Skin of body (tissue), 2 donors: ENCODE data around the gene SLC5A7. TPM values are rescaled to one million over a fixed set of nuclear protein-coding genes. Genes with fewer than 3 reads are reported as not detected.

Experiments used
- DNase-seq: peaks from one replicate; lab custom pipeline; 2025; lab: John Stamatoyannopoulos, UW
- total RNA-seq: library from RNA; depleted of rRNA; stranded (reverse); fragments of >200 nt; gene quantifications from one replicate; pipeline ENCODE4 v1.2.3, GENCODE V29; 2014

Gene SLC5A7
- total RNA-seq, result 0.10 TPM

DNA sequence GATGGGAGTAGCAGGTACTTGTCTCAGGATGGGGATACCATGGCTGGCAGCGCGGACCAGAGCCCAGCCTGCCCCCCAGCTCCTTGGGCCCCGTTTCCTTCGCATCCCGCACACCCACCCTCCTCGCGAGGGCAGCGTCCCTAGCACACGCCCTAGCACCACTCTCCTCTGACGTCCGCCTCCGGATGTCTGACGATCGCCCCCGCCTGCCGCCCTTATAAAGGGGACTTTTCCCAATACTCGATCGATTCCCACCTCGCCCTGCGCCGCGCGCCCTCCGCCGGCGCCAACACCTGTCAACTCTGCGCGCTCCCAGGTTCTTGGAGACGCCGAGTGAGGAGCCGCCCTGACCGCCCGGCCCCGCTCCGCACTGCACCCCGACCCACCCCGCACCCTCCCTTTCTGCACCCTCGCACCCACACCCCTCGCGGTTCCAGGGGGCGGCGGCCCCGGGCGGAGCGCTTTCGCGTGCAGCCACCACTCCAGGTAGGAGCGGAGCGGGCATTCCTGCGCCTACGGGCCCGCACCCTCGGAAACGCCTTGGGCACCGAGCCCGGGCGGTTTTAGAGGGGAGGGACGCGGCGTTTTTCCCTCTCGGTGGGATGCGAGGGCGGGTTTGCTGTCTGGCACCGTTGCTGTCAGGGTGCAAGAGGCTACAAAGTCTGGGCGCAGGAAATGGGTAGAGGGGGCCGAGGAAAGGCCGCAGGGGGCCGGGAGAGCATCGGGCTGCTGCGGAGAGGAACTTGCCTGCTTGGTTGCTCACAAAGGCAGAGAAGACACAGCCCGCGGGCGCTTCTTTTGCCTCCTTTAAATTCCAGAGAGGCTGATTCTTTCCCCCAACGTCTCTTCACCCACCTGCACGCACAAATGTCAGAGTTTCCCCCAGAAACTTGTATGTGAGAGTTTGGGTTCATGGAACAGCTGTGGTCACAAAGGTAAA is at the start of gene SLC5A7:
TSS of gene SLC5A7 (plus strand) at position 247 of the 940 bp plus-strand sequence. CDS start 1,632 bp downstream, outside the sequence.
- DNase-seq, result no peak

DNA sequence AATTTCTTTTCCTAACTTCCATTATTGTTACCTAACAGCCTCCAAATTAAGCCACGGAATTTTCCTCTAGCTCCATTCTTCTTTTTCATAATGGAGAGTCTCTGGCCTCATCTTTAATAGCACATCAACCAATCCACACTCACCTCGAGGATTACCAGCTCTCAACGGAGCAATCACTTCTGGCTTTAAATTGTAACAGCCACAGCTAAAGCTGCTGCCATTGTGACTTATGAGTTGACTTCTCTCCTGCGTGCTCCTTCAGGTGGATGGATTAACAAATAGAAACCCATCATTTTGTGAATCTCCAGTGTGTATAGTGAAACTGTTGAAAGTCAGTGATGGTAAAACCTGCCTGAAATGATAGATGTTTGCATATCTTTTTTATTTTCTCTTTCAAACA is 24.9 kb upstream of the SLC5A7 start:
- no peak for DNase-seq

DNA sequence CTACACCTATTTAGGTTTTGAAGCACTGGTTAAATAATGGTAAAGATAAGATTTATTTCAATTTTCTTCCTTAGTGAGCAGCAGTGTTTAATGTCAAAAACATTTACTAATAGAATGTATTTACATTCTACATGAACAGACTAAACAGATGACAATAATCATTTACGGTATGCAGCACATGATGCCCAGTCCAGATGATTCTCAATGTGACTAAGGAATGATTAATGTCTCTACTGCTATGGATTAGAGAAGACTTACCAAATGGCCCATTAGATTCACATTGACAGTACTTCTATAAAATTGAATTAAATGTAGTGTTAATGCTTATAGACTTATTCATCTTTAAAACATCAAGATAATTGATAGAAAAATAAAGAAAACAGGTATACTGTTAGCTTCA is 22.1 kb upstream of the SLC5A7 start:
- no peak for DNase-seq

DNA sequence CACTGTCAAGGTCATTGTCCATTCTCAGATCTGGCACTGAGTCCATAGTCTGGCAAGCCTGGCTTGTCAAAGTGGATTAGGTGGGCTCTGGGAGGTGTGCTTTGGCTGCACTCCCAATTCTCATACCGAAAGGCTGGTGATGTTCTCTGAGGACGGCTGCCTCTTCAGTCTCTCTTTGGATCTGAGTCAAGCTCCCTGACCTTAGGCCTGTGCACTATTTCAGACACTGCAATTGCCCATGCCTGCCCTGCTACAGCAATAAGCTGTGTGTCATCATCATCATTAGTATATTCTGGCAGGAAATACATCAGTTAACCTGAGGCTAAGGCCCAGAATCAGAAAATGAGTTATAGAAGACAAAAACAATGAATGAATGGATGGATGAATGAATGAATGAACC is 1.6 kb upstream of the SLC5A7 start:
- no peak for DNase-seq

DNA sequence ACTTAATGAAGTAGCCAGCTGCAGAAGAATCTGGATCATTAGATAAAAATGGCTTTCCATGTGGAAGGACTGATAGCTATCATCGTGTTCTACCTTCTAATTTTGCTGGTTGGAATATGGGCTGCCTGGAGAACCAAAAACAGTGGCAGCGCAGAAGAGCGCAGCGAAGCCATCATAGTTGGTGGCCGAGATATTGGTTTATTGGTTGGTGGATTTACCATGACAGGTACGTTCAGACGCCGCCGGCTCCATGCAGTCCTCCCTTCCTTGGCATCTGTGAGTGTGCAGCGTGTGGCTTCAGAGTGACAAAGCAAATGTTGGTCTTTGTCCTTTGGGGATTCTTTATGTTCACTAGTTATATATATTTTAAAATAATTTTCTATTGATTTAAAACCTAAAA is 1.8 kb downstream of the SLC5A7 start:
- DNase-seq, result no peak

DNA sequence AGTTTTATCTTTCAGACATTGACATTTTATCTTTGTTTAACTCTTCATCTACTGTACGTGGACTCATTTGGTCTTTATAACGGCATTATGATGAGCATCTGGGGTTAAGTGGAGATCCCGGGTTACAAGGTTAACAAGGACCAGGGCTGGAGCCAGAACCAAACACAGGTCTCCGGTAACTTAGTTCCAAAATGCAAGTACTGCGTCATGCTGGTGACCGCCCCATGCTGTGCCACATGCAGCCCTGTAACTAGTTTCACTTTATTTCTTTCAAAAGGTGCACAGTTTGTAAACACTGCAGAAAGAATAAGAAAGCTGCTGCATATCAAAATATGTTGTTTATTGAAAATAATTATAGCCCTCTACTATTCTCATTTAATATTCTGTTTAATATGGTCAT is 3.1 kb downstream of the SLC5A7 start:
- no peak for DNase-seq

DNA sequence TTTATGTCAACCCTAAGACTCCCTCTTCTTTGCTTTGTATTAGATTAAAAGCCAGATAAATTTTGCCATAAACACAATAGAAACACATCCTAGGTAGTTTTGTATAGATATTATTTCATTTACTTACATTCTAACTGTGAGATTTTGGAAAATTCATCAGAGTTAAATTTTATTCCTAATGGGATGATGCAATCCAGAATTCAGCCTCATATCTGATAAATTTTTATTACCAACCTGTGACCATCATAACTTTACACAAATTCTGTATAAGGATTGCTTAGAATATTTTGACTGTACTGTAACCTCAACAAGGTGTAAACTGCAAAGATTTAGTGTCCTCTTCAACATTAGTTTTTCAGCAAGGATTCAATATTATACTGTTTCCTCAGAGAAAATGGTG is 4.4 kb downstream of the SLC5A7 start:
- no peak for DNase-seq

DNA sequence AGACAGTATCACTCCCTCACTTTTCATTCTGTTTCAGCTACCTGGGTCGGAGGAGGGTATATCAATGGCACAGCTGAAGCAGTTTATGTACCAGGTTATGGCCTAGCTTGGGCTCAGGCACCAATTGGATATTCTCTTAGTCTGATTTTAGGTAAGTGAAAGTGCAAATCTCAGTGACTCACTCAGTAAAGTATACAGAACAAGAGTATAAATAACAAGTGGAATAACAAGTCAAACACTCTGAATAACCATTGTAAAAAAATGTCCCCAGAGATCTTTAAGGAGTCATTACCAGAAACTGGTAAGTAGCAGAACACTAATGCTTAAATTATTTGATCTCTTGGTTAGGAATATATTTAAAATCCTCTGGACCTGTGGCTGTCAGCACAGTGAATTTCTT is 5.7 kb downstream of the SLC5A7 start:
- DNase-seq, result no peak

DNA sequence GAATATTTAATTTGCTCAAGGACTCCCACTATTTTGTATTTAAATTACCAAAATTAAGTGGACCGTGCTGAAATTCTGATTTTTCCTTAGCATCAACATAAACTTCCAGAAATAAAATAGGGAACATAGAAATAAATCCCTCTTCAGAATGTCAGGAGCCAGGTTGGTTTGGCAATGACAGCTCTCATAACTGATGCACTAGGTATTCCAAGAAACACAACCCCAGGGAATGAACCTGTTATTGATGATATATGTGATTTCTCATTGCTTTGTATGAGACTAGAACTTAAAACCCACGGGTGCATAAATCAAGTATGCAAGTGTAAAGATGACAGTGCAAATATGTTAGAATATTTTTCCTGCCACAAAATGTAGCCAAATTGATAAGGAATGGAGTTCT is 12.8 kb downstream of the SLC5A7 start:
- DNase-seq, result no peak

- no peak for DNase-seq
Measured at GRCh38 chr2:108010912-108011591, 24.7 kb downstream of the SLC5A7 start.

DNA sequence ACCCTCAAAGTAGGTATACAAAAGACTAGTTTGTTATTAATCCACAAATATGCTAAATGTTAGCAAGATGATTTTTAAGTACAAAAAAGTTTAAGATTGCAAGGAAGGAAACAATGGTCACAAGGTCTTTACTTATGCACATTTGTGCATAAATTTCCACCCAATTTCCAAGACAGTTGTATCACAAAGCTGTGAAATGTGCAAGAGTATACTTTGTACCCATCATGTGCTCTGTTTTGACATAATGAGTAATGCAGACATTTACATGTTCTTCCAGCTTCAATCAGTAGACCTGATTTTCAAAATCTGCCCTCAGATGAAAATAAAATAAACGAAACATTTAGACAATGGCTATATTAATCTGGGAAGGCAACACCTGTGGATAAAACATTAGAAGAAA is 27.0 kb downstream of the SLC5A7 start:
- DNase-seq, result no peak

GRCh38 chr2:108022628-108023027 is 36.3 kb downstream of the SLC5A7 start:
- no peak for DNase-seq

DNA sequence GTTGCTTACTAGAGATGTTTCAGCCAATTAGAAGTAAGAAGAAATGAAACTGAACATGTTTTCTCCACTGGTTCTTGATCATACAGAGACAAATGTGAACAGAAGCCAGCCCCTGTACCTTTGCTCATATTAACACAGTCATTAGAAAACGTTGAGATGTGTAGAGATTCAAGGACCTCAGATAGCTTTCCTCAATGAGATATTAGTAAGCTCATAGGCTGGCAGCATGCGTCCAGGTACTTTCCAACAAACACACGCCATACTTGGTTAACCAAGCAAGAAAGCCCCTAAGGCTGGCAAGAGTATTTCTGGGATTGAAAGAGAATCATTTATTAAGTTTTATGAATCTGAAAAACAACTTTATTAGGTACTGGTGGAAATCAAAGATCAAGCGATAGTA is 37.5 kb downstream of the SLC5A7 start:
- no peak for DNase-seq

GRCh38 chr2:108026092-108026794 is 39.9 kb downstream of the SLC5A7 start:
- DNase-seq, result no peak

DNA sequence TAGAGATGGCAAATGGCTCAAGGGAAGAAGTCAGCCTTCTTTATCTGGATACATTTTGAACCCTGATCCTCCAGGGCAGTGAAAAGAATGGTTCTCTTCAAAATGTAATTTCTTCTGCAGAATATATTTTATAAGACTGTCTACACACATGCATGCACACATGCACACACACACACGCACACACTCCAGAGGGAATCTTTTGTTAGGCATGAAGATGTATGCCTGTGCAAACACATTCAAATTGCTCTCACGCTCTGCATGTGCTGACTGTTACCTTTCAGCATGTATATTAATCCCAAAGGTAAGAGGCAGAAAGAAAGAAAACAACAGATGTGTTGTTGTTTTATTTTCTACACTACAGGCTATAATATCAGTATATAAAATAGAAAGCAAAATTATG is 43.2 kb downstream of the SLC5A7 start:
- DNase-seq, result no peak

- no peak for DNase-seq
Measured at GRCh38 chr2:108029912-108030311, 43.6 kb downstream of the SLC5A7 start.

GRCh38 chr2:108031471-108031941 is 45.2 kb downstream of the SLC5A7 start:
- no peak for DNase-seq

GRCh38 chr2:108034843-108035242 is 48.5 kb downstream of the SLC5A7 start:
- DNase-seq, result no peak

- no peak for DNase-seq
Measured at GRCh38 chr2:108048752-108049151, 62.4 kb downstream of the SLC5A7 start.

DNA sequence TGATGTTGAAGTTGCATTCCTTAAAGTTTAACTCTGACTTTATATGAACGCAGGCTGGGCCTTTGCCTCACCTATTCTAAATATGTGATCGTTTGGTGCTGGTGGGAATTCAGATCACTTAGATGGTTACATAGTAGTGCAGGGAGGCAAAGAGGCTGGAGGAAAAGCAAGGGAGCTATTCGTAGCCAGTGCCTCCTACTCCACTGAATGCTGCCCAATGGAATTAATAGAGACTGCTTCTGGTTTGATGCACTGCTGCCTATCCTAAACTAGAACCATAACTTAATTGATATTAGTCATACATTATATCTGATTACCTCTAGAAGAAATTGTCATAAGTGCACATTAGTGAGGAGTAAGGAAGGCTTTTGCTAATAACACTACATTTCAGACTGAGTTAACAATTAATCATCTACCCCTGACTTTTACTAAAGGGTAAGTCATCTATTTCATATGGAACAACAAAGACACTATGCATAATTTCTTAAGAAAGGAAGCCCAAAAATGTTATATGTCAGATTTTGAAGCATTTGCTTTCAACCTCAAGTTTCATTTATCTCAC is 72.3 kb downstream of the SLC5A7 start:
- no peak for DNase-seq

DNA sequence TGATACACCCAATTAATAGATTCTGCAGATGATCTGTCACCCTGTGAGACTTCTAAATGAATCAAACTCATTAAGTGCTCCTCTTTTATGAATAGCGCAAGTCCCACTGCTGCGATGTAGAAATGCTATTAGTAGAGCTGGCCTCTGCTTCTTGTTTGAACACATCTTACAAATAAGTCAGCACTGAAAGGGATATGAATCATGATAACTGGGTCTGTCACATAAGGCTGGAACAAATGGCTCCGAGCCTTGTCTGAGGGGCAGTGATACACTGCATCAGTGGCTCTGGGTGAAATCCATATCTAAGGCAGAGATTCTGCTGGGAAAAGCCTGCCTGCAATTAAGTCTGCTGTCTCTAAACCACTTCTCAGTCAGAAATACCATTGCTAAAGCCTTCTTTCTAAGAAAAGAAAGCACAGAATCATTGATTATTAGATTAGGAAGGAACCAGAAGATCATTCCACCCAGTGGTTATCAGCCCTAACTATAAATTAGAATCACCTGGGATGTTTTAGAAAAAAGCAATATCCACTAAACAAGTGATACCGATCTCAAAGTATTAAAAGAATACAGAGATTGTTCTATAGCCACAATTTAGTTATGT is 75.2 kb downstream of the SLC5A7 start:
- DNase-seq, result no peak
